ENCODE results near the gene VIP.

The VIP gene

GRCh38 chr6:152771061-152771687, 20.6 kb downstream of the VIP start:
- no peak for DNase-seq
- intact Hi-C loops (cut with DNase I): no loop called here

DNA sequence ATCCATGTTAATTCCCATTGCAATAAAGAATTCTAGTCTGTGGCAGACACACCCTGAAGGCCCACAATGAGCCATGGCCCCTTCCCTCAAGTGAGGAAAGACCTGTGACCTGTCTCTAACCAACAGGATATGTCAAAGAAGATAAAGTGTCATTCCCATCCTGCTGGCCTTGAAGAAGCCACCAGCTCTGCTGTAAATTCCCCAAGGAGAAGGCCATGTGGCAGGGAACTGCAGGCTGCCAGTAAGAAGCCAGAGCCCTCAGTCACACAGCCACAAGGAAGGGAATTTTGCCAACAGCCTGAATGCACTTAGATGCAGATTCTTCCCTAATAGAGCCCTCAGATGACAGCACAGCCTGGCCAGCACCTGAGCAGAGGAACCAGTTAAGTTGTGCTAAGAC, 24.8 kb downstream of the VIP start:
- intact Hi-C loops (cut with DNase I): no loop called here
- no peak for DNase-seq

GRCh38 chr6:152776833-152777232, 26.2 kb downstream of the VIP start:
- intact Hi-C loops (cut with DNase I): no loop called here
- DNase-seq: no peak

DNA sequence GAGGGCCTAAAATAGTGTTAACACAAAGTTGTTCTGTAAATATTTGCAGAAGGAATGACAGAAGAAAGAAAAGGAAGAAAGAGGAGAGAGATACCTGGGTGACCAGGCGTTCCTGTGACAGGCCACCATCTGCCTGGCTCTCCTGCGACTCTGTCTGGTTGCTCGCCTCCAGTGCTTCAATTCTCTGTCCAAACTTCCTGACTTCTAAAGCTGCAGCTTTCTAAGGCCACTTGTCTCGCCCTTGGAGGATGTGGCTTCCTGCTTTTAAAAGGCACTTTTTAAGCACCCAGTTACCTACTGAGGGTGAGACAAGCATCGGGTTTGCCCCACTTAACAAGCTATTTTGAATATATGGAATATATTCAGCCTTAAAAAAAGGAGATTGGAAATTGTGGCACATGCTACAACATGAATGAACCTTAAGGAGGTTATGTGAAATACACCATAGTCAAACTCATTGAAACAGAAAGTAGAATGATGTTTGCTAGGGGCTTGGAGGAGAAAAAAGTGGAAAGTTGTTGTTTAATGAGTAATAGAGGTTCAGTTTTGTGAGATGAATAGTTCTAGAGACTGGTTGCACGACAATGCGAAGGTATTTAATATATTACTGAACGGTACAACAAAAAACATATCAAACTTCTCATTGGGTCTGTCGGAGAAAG, 32.8 kb downstream of the VIP start:
- no peak for DNase-seq
- intact Hi-C loops (cut with DNase I): no loop called here

GRCh38 chr6:152794696-152795095, 44.1 kb downstream of the VIP start:
- no peak for DNase-seq
- intact Hi-C loops (cut with DNase I): no loop called here

- DNase-seq: no peak
- intact Hi-C loops (cut with DNase I): no loop called here
Measured at GRCh38 chr6:152804150-152804549, 53.6 kb downstream of the VIP start.

Measured in head of caudate nucleus (tissue), 42 donors.